SJSA1 (cell line): ENCODE measurements around the gene FGGY. TPM values are rescaled to one million over a fixed set of nuclear protein-coding genes. Genes with fewer than 3 reads are reported as not detected.
A peak's percentile ranks its signal among the peaks of the same experiment; 100 is the strongest.

ENCODE experiments used
- DNase-seq, 2 experiments: peaks; one replicate each; pipeline ENCODE4 v3.0.0-alpha.2; 2015 to 2020; ENCODE audit warnings: low spot score in 2 of 2, low read depth in 1 of 2
- H3K27ac ChIP-seq: fragments of 250-450 bp; sonication (Bioruptor Pico); 2 replicates; pipeline ENCODE4 v1.5.1; 2020; ENCODE audit warnings: mild to moderate bottlenecking, moderate library complexity
- H3K27me3 ChIP-seq: fragments of 250-450 bp; sonication (Bioruptor Pico); replicated peaks from 2 replicates; pipeline ENCODE4 v1.5.1; 2020; ENCODE audit warnings: mild to moderate bottlenecking, moderate library complexity
- H3K36me3 ChIP-seq: fragments of 250-450 bp; sonication (Bioruptor Pico); 2 replicates; pipeline ENCODE4 v1.5.1; 2020; ENCODE audit warnings: mild to moderate bottlenecking
- H3K4me1 ChIP-seq: fragments of 250-450 bp; sonication (Bioruptor Pico); replicated peaks from 2 replicates; pipeline ENCODE4 v1.6.1; 2021; ENCODE audit warnings: mild to moderate bottlenecking
- H3K4me3 ChIP-seq: fragments of 250-450 bp; sonication (Bioruptor Pico); 2 replicates; pipeline ENCODE4 v1.5.1; 2020; ENCODE audit warnings: mild to moderate bottlenecking
- H3K9me3 ChIP-seq: fragments of 250-450 bp; sonication (Bioruptor Pico); replicated peaks from 2 replicates; pipeline ENCODE4 v1.5.1; 2020; ENCODE audit warnings: mild to moderate bottlenecking
- total RNA-seq: library from RNA; depleted of rRNA; stranded (reverse); fragments of >200 nt; shearing (Covaris generic); gene quantifications from 2 replicates; pipeline ENCODE4 v1.2.3, GENCODE V29; 2014

Gene FGGY
- total RNA-seq, 1 experiment from 2014 or later, result 9.0 TPM

DNA sequence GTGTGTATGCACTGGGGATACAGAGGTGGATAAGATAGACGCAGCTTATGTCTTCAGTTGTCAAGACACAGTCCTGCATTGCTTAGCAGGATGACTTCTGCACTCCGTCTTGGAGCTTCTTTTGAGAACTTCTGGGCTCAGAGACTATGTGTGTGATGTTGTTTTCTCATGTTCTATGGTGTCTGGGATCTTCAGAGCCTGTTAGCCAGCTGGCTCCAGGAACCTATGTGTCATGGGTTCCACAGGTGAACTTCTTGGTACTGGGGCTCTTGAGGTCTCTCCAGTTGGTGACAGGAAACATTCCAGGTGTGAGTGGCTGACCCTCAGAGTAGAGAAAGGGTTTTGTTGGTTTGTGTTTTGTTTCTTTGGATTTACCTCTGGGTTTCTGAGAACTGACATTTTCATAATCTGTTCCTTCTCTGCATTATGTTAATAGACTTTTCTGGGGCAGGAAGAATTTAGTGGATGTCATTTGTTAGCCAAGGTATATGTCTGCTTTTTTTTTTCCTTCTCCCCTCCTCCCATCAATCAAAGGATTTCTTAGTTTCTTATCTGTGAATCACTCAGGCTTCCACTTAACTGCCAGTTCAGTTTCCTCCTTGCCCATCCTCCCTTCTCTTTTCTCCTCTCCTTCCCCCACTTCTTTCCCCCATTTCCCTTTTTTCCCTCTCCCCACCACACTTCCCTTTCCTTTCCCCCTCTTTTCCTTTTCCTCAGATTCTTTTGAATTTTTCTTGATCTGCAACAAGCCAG, 18.1 kb downstream of the FGGY start:
- no peaks in the 10 kb centered on the region for H3K9me3 ChIP-seq
- no peak for DNase-seq
- H3K4me1 ChIP-seq, result peaks cover 16% of the 10 kb centered on the region
- H3K27ac ChIP-seq, result no peak overlapping the region
- H3K4me3 ChIP-seq, result no peak overlapping the region
- H3K27me3 ChIP-seq, result no peaks in the 10 kb centered on the region
- H3K36me3 ChIP-seq, result no peaks in the 10 kb centered on the region

DNA sequence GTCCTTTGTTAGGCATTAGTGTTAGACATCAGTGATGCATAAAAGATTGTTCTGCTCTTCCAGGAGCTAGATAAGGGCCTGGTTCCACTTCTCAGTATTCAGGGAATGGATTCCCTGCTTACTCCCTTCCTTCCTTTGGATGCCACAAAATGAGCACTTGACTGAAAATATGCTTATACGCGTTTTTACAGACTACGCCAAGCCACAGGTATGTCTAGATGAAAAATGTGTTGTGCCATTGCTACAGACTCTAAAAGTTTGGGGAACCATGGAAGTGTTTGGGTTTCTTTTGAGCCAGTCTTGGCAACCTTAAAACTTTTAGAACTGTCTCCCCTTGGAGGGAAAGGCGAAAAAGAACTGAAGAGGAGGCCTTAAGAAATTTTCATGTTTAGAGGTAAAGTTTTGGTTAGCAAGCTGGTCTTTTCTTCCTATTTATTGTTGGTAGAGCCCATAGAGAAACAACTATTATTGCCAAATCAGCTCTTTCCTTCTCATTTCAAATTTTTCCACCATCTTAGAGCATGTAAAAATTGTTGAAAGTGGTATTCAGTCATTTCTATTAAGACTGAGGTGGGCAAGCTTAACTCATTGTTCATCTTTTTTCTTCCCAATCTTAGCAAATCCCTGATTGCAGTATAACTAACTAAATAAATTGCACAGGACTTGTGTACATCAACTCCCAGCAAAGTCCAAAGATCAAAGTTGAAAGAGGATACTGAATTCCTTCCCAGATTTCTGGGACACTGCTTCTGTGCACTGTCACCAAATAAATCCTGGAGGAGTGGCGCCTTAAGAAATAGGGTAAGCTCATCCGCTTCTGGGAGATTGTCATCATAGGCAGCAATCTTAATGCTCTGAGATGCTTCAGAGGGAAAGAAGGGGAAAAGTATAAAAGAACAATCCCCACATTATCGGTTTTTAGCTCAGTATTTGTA, 18.9 kb downstream of the FGGY start:
- Histone ChIP-seq H3K27me3 (0 out of 2 replicates have a peak, but pooled peaks cover 2% of the 10 kb centered on the region), H3K4me3 (no peak overlapping the region), H3K9me3 (no peaks in the 10 kb centered on the region), H3K27ac (no peak overlapping the region), H3K36me3 (no peaks in the 10 kb centered on the region), H3K4me1 (peaks cover 16% of the 10 kb centered on the region)
- DNase-seq, result no peak

DNA sequence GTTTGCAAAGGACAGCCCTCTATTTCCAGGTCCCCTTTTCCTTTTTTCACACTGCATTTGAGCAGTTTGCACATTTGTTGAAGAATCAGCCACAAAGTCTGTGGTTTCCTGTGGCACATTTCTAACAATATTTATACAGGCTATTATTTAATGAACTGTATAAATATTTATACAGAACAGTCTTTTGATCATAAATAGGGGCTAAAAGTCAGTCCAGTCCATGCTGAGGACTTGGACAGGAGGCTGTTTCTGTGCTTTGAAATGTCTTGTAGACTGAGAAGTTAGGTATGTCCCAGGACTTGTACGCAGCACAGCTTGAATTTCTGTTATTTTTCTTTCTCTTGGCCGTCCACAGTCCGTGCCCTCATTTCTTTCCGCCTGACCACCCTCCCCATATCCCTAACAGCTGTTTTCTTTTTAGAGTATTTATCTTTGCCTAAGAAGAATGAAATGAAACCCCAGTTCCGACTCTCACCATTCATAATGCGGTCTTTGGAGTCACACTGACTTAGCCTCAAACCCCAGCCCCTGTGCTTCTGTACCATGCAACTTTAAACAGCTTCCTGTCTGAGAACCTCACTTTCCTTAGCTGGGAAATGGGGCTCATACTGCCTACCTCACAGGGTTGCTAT, 19.7 kb downstream of the FGGY start:
- Histone ChIP-seq H3K4me1 (peaks cover 16% of the 10 kb centered on the region), H3K27ac (0 out of 2 replicates have a peak overlapping the region, but pooled peaks have one; percentile 7), H3K9me3 (no peaks in the 10 kb centered on the region), H3K36me3 (no peaks in the 10 kb centered on the region), H3K4me3 (peak overlapping the region; percentile 15), H3K27me3 (0 out of 2 replicates have a peak, but pooled peaks cover 2% of the 10 kb centered on the region)
- peak in 1 of 2 experiments; percentile 56 for DNase-seq

DNA sequence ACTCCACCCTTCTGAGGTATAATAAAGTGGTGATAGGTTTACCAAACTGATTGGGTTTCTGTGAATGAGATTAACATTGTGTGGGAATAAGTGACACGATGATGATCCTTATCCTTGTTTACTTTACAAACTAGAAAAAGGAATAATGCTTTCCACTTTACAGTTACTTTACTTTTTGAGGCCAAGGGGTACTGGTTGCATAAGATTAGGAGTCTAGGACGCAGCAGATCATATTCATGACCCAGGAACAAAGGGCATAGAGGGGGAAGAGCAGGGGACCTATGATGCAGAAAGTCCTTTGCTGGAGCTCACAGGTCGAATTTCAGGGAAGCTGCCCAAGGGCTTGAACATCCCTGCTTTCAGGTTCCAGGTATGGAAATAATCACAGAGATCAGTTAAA, 20.4 kb downstream of the FGGY start:
- no peak overlapping the region for H3K4me3 ChIP-seq
- 0 out of 2 replicates have a peak overlapping the region, but pooled peaks have one; percentile 7 for H3K27ac ChIP-seq

DNA sequence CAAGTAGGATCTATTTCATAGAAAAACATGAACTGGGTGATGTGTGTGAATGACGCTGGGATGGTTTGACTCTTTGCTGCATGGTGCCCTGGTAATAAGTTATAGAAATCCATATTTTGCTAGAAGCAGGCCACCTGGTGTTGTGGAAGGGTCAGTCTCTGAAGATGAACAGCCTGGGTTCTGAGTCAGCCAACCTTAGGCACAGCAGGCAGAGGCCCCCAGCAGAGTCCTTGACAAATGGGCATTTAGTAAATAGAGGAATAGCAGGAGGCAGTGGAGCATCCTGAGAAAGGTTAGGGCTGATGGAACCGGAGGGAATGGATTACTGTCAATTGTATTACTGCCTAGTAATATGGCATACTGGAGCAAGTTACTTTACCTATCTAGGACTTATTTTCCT, 20.9 kb downstream of the FGGY start:
- DNase-seq, result no peak
- Histone ChIP-seq H3K36me3 (no peaks in the 10 kb centered on the region), H3K27me3 (0 out of 2 replicates have a peak, but pooled peaks cover 2% of the 10 kb centered on the region), H3K4me1 (peaks cover 16% of the 10 kb centered on the region), H3K9me3 (no peaks in the 10 kb centered on the region), H3K27ac (no peak overlapping the region), H3K4me3 (no peak overlapping the region)

More for the DNA sequence above, 20.4 kb downstream of the FGGY start:
- Histone ChIP-seq H3K36me3 (no peaks in the 10 kb centered on the region), H3K4me1 (peaks cover 16% of the 10 kb centered on the region), H3K27me3 (0 out of 2 replicates have a peak, but pooled peaks cover 2% of the 10 kb centered on the region), H3K9me3 (no peaks in the 10 kb centered on the region)
- DNase-seq, result no peak

DNA sequence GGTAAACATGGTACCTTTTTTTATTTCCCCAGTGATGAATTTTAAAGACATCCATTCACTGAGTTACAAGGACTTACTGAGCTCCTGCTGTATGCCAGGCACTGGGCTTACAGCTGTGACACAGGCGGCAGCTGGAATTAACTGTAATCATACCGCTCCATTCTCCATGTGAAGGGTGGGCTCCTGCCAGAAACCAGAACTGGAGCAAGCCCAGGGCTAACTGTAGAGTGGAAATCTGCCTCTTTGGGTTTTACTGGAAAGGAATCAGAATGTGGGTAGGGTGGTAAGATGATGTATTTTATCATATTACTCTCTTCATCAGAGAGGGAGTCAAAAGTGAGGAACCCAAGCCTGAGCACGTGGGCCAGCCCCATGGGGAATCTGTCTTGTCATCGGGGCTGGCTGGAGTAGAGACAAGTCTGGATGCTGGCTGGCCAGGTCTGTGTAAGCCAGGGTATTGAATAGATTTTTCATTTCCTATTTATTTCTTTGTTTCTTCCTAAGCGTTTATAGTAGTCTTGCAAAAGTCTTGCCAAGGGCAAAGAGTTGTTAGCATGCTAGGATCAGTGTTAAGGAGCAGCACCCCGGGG, 21.5 kb downstream of the FGGY start:
- Histone ChIP-seq H3K9me3 (no peaks in the 10 kb centered on the region), H3K27ac (no peak overlapping the region), H3K4me1 (peaks cover 16% of the 10 kb centered on the region), H3K36me3 (no peaks in the 10 kb centered on the region), H3K27me3 (0 out of 2 replicates have a peak, but pooled peaks cover 2% of the 10 kb centered on the region), H3K4me3 (no peak overlapping the region)
- no peak for DNase-seq

DNA sequence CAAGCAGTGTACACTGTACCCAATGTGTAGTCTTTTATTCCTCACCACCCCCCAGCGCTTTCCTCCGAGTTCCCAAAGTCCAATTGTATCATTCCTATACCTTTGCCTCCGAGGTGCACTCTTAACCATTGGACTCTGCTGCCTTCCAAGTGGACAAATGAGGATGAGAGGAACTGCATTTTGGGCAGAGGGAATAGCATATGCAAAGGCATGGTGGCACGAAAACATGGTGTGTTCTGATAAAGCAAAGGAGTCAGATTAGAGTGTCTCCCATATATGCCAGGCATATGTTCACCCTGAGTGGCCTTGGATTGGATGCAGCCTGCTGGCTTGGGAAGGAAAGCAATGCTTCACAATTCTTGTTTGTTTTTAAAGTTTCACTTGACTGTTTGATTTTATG, 25.5 kb downstream of the FGGY start:
- Histone ChIP-seq H3K36me3 (no peaks in the 10 kb centered on the region), H3K27me3 (0 out of 2 replicates have a peak, but pooled peaks cover 2% of the 10 kb centered on the region), H3K9me3 (no peaks in the 10 kb centered on the region), H3K4me3 (no peak overlapping the region), H3K27ac (no peak overlapping the region), H3K4me1 (peaks cover under 1% of the 10 kb centered on the region)
- DNase-seq, result no peak

DNA sequence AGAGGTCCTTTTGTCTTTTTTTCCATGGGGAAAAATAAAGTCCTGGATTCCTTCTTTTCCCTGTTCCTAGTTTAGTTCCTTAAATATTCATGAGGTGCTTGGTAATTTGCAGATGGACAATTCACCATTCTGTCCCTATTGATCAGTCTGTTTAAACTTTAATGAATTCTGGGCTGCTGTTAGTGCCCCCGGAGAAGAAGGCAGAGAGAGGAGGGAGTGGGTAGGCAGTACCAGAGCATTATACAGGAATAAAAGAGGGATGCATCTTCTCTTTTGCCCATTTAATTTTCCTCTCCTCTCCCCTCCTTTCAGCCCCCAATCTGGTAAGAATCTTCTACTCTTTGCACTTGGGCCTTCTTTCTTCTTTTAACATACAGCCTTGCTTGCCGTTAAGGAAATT, 25.9 kb downstream of the FGGY start:
- Histone ChIP-seq H3K27me3 (0 out of 2 replicates have a peak, but pooled peaks cover 2% of the 10 kb centered on the region), H3K4me1 (no peaks in the 10 kb centered on the region), H3K4me3 (no peak overlapping the region), H3K36me3 (no peaks in the 10 kb centered on the region), H3K27ac (no peak overlapping the region), H3K9me3 (no peaks in the 10 kb centered on the region)
- DNase-seq, result no peak

DNA sequence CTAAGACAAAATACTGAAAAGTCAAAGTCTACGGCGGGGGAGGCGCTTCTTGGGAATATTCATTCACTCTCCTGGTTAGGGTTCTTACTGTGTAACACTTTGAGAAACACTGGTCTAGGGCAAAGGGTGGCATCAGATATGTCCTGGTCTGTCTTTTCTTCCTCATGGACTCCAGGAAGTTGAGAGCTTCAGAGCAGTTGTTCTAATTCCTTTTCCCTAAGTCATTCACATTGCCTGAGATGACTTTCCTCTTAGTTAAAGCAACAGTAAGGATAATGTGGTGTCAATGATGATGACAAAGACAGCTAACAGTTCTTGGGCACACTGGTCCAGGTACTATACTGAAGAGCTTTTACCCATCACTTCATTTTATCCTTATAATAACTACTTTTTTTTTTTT, 27.0 kb downstream of the FGGY start:
- H3K9me3 ChIP-seq, result no peaks in the 10 kb centered on the region
- no peaks in the 10 kb centered on the region for H3K4me1 ChIP-seq
- no peaks in the 10 kb centered on the region for H3K36me3 ChIP-seq
- no peak overlapping the region for H3K27ac ChIP-seq
- H3K27me3 ChIP-seq, result 0 out of 2 replicates have a peak, but pooled peaks cover 2% of the 10 kb centered on the region
- H3K4me3 ChIP-seq, result no peak overlapping the region
- no peak for DNase-seq

DNA sequence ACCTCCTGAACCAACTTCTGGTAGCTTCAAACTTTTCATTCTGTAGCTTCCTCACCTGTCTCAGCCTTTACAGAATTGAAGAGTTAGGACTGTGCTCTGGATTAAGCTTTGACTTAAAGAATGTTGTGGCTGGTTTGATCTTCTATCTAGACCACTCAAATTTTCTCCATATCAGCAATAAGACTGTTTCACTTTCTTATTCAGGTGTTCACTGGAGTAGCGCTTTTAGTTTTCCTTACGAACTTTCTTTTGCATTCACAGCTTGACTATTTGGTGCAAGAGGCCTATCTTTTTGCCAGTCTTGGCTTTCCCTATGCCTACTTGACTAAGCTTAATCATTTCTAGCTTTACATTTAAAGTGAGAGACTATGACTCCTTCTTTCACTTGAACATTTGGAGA, 31.5 kb downstream of the FGGY start:
- Histone ChIP-seq H3K9me3 (no peaks in the 10 kb centered on the region), H3K4me3 (no peak overlapping the region)
- DNase-seq, result no peak

DNA sequence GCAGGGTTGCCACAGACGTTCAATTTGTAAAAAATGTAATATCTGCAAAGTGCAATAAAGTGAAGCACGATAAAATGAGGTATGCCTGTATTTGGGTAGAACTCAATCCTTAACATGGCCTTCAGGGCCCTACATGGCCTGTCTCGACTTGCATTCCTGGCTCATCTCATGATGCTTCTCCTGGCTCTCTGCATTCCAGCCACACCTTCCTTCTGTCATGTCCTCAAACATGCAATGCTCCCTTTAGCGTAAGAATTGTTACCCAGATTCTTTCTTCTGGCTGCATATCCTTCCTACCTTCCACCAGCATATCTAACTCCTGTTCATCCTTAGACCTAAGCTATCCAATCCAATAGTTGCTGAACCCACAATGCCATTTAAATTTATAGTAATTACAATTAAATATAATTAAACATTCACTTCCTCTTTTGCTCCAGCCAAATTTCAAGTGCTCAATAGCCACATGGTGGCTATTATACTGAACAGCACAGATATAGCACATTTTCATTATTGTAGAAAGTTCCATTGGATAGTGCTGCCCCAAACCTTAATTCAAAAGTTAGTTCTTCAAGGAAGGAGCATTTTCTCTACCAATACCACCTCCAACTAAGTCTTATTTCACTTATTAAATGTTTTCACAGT, 32.6 kb downstream of the FGGY start:
- Histone ChIP-seq H3K27me3 (no peaks in the 10 kb centered on the region), H3K4me1 (peaks cover 11% of the 10 kb centered on the region), H3K9me3 (no peaks in the 10 kb centered on the region), H3K36me3 (0 out of 2 replicates have a peak, but pooled peaks cover 3% of the 10 kb centered on the region), H3K27ac (no peak overlapping the region), H3K4me3 (no peak overlapping the region)
- DNase-seq, result no peak

More for the DNA sequence above, 31.5 kb downstream of the FGGY start:
- 0 out of 2 replicates have a peak, but pooled peaks cover 3% of the 10 kb centered on the region for H3K36me3 ChIP-seq
- no peaks in the 10 kb centered on the region for H3K27me3 ChIP-seq
- H3K4me1 ChIP-seq, result peaks cover 8% of the 10 kb centered on the region
- H3K27ac ChIP-seq, result no peak overlapping the region

DNA sequence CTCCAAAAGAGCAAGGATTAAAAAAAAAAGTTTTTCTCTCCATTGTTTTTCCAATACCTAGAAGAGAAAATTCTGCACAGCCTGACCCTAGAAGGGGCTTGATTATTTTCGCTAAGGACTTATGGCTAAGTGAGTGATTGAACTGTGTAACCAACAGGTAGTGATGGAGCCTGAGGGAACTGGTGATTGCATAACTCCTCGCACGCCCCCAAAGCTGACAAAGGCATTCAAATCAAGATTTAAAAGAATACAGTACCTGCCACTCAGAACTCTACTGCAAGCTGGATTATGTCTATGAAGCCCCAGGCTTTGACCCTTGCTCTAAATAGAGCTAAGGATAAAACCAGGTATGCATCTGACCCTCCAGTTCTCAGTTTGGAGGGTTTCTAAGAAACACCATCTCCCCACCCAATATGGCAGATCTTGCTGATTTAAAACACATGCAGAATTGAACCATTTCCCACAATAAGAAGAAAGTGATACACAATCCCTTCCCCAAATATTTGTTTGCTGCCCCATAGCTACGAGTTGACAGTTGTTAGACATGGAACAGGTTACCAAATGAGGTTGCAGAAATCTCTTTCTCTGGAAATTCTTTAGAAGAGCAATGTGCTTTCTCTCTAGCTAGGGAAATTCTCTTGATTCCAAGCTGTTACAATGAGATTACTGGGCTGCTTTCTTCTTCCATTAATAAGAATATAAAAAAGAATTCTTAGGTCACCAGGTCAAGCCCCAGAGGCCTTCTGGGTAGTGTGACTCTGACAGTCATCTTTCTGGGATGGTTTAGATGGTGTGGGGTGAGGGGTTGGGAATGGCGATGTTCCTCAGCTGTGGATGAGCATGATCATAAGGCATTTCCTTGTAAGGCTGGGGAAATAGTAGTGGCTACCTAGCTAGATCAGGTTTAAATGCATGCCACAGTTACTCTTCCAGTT, 35.1 kb downstream of the FGGY start:
- peak overlapping the region; percentile 11; the same call in 1 of the 2 replicates for H3K27ac ChIP-seq
- H3K4me3 ChIP-seq, result no peak overlapping the region
- no peaks in the 10 kb centered on the region for H3K9me3 ChIP-seq
- 0 out of 2 replicates have a peak, but pooled peaks cover 3% of the 10 kb centered on the region for H3K36me3 ChIP-seq
- DNase-seq, result no peak
- peaks cover 15% of the 10 kb centered on the region for H3K4me1 ChIP-seq
- no peaks in the 10 kb centered on the region for H3K27me3 ChIP-seq
